MV-4-11 (cell line): Measurements from ENCODE around the gene TENM3.

Experiments
- DNase-seq: peaks from one replicate; lab custom pipeline; 2025; lab: John Stamatoyannopoulos, UW

TENM3 gene

DNA sequence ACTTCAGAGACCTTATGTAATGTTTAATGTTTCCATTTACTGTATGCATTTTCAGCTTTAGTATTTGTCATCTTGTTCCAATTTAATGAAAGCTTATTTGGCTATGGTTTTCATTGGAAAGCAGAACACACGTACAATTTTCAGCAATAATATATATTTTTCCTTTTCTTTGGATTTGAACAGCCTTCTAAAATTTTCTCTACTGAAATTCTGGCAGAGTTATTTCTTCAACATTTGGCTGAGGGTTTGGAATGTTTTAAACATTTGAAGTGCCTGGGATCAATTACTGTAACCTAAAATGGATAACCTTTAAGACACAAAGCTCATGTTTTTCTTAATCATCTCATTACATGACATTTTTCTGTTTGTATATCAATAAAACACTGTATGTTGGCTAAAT lies 156.9 kb downstream of the TENM3 start:
- no peak for DNase-seq

DNA sequence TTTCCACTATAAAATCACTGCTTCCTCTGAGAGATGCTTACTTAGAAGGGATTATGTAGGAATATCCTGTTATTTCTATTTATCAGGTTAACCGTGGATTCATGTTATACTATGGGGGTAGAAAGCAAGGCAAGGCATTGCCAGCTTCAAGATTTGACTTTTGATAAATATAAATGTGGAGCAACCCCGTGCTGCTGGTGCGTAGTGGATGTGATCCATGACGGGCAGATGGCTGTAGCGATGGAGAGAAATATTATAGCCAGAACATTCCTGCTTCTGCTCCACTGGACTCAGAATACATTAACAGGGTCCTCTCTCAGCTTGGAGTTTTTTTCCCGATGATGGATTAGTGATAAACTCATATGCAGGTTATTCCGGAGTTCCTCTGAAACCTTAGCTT lies 157.6 kb downstream of the TENM3 start:
- no peak for DNase-seq

DNA sequence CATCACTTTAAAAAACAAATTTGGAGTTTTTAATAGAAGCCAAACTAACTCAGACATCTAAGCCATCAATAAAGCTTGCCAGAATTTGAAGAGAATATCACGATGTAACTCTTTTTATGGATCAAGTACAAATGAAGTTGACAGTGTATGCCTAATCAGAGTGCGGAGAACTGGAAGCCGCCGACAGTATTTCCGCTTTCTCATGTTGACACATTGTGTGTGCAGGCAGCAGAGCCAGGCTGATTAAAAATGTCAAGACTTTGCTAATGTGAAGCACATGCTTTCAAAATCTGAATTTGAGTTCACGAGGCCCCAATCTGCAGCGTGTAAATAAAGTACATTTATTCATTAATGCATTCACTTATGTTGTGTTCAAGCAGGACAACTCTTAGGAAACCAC lies 161.2 kb downstream of the TENM3 start:
- no peak for DNase-seq

DNA sequence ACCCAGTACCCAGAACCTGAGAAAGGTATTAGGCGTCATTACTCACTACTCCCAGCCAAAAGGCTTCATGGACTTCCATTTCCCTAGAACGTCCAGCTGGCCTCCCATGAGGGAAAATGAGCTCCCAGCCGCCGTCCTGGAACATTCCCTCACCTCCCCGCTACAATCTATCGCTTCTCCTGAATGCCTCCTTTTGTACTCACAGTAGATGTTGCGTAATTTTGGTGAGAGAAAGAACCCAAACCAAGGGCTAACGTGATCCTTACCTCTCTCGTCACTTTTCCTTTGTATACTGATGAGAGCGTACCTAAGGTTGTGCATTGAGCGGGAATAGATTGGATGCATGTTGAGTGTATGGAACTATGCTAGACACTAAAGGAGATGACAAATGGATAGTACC lies 161.9 kb downstream of the TENM3 start:
- no peak for DNase-seq

DNA sequence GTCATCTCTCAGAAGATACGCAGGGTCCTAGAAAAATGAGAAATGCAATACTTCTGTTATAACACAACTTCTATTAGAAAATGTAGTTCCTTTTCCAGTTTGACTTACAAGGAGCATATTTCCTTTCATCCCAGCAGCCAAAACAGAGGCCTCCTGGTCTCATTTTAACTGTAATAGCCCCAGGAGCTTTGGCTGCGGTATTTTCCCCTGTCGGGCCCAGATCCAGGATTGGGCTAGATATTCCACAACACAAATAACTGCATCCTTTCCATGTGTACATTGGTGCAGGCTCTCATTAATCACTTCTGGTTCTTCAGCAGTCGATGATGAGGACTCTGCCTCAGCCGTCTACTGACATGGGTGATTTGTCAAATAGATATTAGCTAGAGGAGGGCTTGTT lies 166.1 kb downstream of the TENM3 start:
- no peak for DNase-seq

DNA sequence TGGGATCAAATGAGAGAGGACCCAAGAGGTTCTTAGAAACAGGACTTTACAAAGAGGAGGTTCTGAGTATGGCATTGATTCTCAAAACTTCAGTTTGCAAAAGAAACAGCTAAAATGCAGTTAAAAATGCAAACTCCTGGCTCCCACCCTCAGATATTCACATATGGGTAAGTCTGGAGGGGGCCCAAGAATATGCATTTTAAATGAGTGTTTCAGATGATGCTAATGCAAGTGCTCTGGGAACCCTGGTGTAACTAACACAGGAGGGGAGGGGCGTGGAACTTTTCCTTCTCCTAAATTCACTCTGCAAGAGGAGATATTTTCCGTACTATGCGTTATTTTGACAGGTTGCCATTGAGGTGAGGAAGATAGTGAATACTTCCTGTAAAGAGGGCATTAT lies 168.2 kb downstream of the TENM3 start:
- no peak for DNase-seq

DNA sequence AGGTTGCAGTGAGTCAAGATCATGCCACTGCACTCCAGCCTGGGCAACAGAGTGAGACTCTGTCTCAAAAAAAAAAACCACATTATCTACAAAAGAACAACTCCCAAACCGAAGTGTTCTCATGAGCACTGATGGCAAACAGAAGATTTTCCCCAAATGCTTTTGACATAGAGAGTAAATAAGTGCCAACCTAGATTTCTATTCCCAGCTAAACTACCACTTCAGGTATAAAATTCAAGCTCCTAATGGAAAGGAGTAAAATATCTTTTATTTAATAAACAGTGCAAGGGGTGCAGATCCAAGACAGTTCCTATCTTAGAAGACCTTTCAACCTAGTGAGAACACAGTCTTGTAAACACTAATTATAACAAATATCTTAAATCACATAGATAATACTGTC lies 170.3 kb downstream of the TENM3 start:
- DNase-seq, result no peak

DNA sequence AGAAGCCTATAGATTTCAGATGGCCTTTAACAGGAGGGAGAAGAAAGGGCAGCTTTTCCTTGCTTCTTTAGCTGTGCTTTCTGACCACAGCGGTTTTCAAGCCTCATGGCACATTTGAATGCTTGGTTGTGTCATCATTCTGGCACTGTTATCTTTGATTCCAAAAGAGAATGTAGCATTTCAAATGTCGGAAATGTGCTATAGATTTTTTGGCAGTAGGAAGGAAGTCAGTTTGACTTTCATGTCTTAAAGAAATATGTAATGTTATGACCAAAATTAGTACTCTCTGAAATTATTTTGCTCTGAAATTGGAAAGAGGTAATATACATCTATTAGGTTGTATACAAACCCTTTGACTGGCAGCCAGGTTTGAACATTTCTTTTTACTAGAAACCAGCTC lies 171.9 kb downstream of the TENM3 start:
- DNase-seq, result no peak

DNA sequence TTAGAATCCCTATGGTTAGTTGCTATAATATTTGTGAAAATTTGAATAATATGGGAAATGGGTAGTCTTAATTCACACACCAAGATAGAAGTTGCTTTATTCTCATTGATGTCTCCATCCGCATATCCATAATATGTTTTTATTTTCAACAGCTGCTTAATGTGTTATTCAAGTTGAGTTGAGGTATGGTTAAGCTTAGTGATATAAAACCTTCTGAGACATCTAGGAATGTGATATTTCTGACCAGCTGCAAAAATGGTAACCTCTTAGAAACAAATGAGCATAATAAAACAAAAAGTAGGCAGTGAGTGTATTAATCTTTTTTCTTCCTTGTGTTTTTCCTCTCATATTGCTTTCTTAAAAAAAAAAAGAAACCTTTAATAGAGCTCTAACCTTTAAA lies 172.9 kb downstream of the TENM3 start:
- DNase-seq, result no peak

DNA sequence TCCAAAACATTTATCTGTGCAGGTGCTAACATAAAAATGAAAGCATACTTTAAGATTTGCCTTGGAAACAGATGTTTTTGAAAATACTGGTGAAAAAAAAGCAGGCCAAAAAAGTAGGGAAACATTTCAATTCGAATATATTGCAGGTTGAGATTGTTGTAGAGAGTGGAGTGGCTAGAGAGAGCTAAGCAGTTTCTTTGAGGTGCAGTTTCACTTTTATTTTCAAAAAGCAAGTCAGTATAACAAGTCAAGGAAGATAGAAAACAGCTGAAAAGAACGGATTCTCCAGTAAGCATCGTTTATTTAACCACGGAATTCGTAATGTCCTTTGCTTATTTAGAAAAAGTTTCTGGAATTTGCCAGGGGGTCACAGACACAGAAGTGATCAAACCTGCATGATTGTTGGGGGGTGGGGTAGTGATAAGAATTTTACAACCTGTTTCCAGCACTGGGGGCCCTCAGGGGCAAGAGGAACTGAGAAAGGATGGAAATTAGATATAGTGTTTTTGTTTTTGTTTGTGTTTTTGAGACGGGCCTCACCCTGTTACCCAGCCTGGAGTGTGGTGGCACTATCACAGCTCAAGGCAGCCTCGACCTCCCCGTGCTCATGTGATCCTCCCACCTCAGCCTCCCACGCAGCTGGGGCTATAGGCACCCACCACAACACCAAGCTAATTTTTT lies 175.0 kb downstream of the TENM3 start:
- DNase-seq, result no peak

DNA sequence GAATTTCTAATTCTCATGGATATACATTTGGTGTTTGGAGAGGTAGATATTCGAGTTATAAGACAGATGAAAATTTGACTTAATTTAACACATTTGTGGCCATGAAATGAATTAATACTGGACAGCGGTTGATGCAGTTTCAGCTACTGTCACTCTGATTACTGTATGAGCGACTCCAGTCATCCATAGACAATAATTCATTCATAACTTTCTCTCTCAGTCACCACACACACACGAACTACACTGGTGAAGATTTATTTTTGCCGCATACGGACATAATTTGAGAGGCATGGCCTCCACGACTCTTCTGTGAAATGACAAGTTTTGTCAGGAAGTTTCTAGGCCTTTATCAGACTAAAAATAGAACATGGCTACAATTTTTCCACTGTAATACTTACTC lies 177.0 kb downstream of the TENM3 start:
- no peak for DNase-seq

DNA sequence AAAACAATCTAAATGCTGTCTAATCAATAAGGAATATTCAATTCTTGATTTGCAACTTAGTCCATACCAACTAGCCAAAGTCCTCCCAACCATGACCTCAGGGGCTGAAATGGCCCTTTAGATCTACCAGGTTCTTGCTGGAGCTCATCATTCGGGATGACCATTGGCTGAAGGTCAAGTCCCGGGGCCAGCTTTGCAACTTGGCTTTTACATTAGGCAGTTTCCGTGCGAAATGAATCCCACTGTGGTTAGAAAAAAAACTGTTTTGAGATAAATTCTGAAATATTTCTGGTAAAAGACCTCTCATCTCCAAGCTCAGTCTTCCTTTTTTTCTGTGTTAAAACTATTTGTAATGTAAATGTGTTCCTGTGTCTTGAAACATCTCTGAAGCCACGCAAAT lies 178.6 kb downstream of the TENM3 start:
- DNase-seq, result no peak

DNA sequence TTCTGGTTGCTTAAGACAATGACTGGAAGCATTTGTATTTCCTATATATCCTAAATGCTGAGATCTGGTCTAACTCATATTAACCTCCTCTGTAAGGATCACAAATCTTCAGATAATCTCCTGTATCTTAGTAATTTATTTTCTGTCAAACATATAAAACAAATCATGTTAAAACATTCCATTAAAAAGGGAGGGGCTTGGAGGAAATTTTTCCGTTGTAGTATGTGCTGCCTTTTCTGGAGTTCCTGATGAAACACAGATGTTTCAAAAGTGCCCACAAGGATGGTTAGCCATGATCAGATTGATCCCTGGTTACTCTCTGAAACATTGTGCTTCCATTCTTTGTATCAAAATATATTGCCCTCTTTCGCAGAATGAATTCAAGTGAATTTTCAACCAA lies 182.1 kb downstream of the TENM3 start:
- DNase-seq, result no peak

DNA sequence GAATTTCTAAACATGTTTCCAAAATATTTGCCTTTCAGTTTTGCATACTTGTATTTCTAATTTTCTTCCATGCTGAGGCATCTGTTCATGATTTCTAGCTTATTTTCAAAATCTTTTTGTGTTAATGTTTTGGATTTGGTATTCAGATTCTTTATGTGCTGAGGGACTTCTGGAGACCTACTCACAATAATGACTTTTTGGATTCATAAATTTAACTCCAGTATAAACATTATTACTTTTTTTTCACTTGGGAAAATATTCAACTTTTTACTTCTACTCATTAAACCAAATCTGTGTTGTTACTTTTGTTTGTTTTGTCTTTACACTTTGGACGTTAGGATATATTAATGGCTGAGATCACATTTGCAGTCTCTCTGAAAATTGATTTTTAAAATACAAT lies 183.7 kb downstream of the TENM3 start:
- DNase-seq, result no peak

DNA sequence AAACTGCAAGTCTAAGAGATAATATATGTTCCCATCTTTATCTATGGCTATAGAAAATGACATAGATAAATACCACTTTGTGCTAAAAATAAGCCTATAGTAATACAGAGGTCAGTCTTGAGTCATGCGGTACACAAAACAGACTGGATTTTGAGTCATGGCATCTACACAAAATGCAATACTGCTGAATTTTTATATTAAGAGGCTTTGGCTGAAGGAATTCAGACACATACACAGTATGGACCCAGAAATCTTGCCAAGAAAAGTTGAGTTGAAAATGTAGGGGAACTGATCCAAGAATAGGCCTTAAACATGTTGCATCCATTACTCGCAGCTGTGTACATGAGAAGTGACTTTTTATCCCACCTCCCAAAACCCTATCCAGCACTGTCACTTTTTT lies 184.4 kb downstream of the TENM3 start:
- DNase-seq, result no peak

DNA sequence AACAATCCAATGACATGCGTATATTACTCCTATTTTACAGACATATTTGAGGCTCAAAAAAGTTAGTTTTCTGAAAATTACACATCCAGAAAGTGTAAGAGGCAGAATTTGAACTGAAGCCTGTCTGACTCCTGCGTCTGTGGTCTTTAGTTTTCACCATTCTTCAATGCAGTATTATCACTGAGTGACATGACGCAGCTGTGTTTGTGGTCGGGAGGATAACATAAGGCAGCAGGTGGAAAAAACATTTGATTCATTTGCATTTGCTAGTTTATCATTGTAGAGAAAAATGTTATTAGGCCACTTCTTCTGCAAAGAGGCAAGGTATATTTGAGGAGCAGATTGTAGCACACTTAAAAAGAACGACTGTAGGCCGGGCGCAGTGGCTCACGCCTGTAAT lies 186.7 kb downstream of the TENM3 start:
- DNase-seq, result no peak

DNA sequence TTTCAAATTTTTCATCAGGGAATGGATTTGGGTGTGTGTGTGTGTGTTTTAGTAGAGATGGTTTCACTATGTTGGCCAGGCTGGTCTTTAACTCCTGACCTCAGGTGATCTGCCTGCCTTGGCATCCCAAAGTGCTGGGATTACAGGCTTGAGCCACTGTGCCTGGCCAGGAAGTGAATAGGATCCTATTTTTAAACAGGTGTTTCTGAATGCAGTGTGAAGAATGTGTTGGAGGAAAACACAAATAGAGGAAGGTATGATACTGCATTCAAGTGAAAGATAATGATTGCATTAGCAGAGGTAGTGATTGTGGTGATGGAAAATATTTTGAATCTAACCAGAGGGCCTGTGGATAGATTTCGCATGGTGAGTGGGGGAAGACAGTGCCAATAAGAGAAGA lies 189.6 kb downstream of the TENM3 start:
- no peak for DNase-seq

DNA sequence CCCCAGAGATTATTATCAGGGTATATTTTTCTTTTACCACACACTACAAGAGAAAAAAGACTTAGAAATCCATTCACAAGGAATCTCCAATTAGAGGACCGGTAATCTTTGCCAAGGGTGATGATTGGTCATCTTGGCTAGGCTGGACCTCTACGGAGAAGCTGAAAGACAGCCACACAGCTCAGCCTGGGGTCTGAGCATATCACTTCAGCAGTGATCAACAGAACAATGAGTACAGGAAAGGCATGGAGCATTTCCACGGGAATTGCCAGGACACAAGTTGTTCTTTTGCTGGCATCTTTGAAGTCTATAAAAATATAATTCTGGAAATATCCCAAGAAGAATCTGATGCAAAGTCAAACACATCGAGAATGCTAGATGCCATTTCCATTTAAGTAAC lies 191.5 kb downstream of the TENM3 start:
- no peak for DNase-seq

DNA sequence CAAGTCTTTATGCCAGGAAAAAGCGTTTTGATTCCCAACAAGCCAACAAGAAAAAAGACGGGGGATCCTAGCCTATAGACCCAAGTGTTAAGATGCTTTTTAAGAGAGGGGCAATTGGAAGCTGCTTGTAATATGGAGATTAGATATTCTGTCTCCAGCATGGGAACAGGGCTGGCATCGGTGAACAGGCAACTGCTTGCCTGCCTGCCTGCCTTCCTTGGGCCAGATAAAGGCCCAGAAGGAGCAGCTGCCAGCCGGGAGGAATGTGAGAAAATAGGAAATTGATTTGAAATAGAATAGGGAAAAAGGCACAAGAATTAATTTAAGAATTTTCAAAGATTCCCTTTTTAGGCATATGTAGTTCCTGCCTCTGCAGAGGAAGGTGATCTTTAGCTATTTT lies 192.2 kb downstream of the TENM3 start:
- DNase-seq, result no peak

DNA sequence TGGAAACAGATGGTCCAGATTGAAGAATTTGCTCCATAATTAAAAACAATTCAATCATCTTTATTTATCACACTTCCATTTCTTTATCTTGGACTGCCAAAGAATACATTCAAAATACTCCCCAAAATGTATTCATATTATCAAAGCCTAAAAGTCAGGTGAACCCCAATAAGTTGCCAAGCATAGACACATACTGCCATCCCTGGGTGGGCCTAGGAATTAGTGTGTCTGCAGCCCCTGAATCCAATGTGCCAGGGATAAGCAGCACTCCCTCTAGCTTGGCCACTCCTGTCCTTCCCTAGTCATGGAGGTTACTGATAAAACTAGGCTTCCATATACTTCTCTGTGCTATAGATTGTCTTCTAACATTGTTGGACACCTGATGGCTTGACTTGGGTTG lies 199.9 kb downstream of the TENM3 start:
- no peak for DNase-seq

DNA sequence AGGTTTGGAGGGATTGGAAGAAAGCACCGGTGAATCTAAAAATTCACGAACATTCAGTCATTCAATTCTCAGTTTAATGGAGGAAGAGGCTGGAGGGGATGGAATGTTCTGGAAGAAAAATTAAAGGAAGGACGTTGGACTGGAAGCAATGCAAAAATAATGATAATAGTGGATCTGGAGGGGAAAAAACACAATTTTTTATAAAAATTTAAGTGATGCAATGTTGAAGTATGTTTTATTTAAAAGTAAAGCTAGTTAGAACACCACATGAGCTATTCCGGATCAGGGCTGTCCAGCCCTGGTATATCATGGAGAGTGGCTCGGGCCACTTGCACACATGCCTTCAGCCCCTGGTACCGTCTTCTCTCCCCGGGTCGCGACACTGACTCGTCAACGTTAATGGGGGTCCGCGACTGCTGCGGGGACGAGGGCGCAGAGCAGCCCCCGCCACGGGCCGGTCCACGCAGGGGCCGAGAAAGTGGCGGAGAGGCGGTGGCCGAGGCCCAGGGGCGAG lies 204.6 kb downstream of the TENM3 start:
- no peak for DNase-seq

DNA sequence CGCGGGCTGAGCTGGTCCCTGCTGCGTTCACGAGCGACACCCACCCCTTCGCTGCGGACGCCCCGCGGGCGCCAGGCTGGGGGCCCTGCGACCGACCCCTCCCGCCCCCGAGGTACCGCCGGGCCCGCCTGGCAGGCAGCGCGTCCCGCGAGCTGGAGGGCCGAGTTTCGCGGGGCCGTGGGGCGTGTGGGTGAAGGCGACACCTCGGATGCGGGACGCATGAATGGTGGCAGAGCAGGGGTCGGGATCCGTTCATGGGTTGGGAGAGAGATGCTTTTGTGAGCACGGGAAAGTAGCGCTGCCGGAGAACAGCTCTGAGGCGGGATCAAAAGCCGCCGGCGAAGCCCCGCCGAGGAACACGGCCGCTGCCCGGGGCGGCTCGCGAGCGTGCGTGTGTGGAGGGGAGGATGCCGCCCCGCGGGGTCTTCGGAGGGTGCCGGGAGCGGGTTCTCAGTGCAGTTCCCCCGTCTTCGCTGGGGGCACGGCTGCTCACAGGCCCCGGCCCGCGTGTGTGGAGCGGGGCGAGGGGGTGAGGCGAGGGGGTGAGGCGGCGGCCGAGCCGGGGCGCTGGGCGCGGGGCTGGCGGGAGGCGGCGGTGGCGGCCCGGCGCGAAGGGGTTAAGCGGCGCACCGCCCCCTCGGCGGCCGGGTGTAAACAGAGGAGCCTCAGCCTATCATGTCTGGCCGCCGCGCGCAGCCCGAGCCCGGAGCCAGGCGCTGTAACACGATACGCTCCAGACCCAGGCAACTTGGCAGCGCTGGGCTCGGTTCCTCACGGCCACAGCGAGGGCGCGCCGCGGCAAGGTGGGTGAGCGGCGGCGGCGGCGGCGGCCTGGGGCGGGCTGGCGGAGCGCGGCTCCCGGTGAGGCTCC lies 205.3 kb downstream of the TENM3 start:
- no peak for DNase-seq

DNA sequence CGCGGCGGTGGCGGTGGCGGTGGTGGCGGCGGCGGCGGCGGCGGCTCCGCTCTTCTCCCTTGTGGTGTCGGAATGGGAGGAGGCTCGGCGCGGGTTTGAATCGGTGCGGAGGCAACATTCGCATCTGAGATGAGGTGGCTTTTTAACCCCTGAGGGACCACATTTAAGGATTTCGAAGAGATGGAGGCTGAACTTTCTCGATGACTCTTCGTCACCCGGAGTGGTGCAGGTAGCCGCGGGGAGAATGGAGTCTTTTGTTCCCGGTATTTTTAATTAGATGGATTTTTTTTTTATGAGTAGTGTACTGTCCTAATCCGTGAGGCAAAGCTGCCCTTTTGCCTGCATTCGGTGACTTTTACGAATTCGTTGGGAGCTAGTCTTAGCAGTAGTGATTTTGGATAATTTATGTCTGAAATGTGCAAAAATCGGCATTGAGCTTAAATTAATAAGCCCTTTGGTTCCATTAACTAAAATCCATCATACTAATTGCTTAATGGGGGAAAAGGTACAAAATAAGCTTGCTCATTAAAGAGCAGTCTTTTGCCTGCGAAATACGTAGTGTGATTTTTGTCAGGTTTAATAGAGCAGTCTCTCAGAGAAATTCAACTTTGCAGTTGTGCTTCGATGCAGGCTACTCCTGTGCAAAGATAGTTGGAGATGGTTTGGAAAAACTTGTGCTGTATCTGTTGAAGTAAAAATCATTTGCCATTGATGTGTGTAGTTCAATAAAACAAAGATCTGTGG lies 206.2 kb downstream of the TENM3 start:
- no peak for DNase-seq
